ENCODE data around the gene ATP6V1E1. TPM values are rescaled to one million over a fixed set of nuclear protein-coding genes. Genes with fewer than 3 reads are reported as not detected.
"Not testable (repeated sequence)": the region's sequence is repeated elsewhere in the genome, so short reads cannot be mapped to it uniquely, and the experiment has no call there.

The ATP6V1E1 gene
- total and polyA plus RNA-seq, 10 of the 15 experiments (the other 5 are each of a cell fraction or from before 2014, with no cell fraction given), result 66.7 to 128 (median 87.9) TPM

GRCh38 chr22:17647452-17647851 is 18.9 kb upstream of the ATP6V1E1 start:
- ChIA-PET CTCF (no interaction called here), POLR2A (no interaction called here), SMC1A (ENCODE audit: uncharacterized antibody, unreplicated experiment) (no interaction called here), RAD21 (ENCODE audit: unreplicated experiment) (no interaction called here)
- H2AFZ ChIP-seq (ENCODE audit: control insufficient read depth, low read depth, low read length), result no peak overlapping the region
- H3K36me3 ChIP-seq (ENCODE audit: control insufficient read depth in 2 of 2, insufficient read depth in 2 of 2, low read length in 1 of 2), result no peaks in the 10 kb centered on the region
- no peak for TF ChIP-seq CHD4 (IDR thresholded peaks at IDR 0.05)
- TF ChIP-seq CTCF (IDR thresholded peaks at IDR 0.05 in 2 of 3, conservative IDR thresholded peaks at IDR 0.05 in 1 of 3; ENCODE audit: control insufficient read depth in 2 of 3, extremely low read depth in 1 of 3, insufficient read depth in 1 of 3, low read depth in 3 of 3, low read length in 3 of 3), result no peak
- TF ChIP-seq EZH2 (IDR thresholded peaks at IDR 0.05; ENCODE audit: borderline replicate concordance, control insufficient read depth, low read depth, low read length), result no peak
- no peak for TF ChIP-seq ESRRA (IDR thresholded peaks at IDR 0.05; ENCODE audit: low read length)
- no peak for TF ChIP-seq ZBTB40 (IDR thresholded peaks at IDR 0.05; ENCODE audit: borderline replicate concordance)
- no peak for TF ChIP-seq NFIC (IDR thresholded peaks at IDR 0.05; ENCODE audit: low read depth, low read length)
- TF ChIP-seq ATF7 (IDR thresholded peaks at IDR 0.05; ENCODE audit: low read depth), result no peak
- TF ChIP-seq RFX5 (IDR thresholded peaks at IDR 0.05; ENCODE audit: low read depth, low read length), result no peak
- no peaks in the 10 kb centered on the region for H3K79me2 ChIP-seq (ENCODE audit: control insufficient read depth, insufficient read depth, low read length)
- 80% methylated on average over 5 of the region's 5 CpGs for WGBS (ENCODE audit: insufficient coverage, insufficient replicate concordance, low lambda C conversion rate, missing lambda C conversion rate)
- no peak overlapping the region for H3K9ac ChIP-seq (ENCODE audit: control insufficient read depth, insufficient read depth, low read length)
- H3K9me3 ChIP-seq (replicated peaks; ENCODE audit: control insufficient read depth, insufficient read depth, low read length), result no peaks in the 10 kb centered on the region
- DNase-seq (ENCODE audit: low read depth, low spot score), result no peak
- intact Hi-C loops (cut with micrococcal nuclease; ENCODE audit: unreplicated experiment), result no loop called here
- in situ Hi-C loops (cut with MboI), result loop anchor here (25.0 kb wide), 1 partner anchor 1790 kb away; the partner anchor contains the start of genes C22orf39, HIRA and MRPL40
- no peaks in the 10 kb centered on the region for H3K27me3 ChIP-seq (replicated peaks in 1 of 2; ENCODE audit: control insufficient read depth in 2 of 2, insufficient read depth in 2 of 2, low read length in 1 of 2)
- no peak for ATAC-seq
- no peak overlapping the region for H3K4me3 ChIP-seq
- no peak for FAIRE-seq
- BruUV-seq (replicated peaks), result no TSS peak
- no peaks in the 10 kb centered on the region for H3K4me1 ChIP-seq (ENCODE audit: control insufficient read depth, insufficient read depth, low read length)
- H3K27ac ChIP-seq (ENCODE audit: control insufficient read depth, insufficient read depth), result no peak overlapping the region
- no peaks in the 10 kb centered on the region for H4K20me1 ChIP-seq (ENCODE audit: control insufficient read depth, insufficient read depth)
- H3K4me2 ChIP-seq (ENCODE audit: control insufficient read depth, insufficient read depth), result no peak overlapping the region

GRCh38 chr22:17642357-17642756 is 13.8 kb upstream of the ATP6V1E1 start:
- in situ Hi-C loops (cut with MboI), result loop anchor here (25.0 kb wide), 1 partner anchor 1795 kb away; the partner anchor contains the start of genes C22orf39, HIRA and MRPL40
- CTCF ChIA-PET; H3K4me3 ChIP-seq; BruUV-seq (replicated peaks); H4K20me1 ChIP-seq (ENCODE audit: control insufficient read depth, insufficient read depth); FAIRE-seq; H3K9ac ChIP-seq (ENCODE audit: control insufficient read depth, insufficient read depth, low read length); H2AFZ ChIP-seq (ENCODE audit: control insufficient read depth, low read depth, low read length); H3K27me3 ChIP-seq (replicated peaks in 1 of 2; ENCODE audit: control insufficient read depth in 2 of 2, insufficient read depth in 2 of 2, low read length in 1 of 2); RAD21 ChIA-PET (ENCODE audit: unreplicated experiment); H3K36me3 ChIP-seq (ENCODE audit: control insufficient read depth in 2 of 2, insufficient read depth in 2 of 2, low read length in 1 of 2); H3K9me3 ChIP-seq (replicated peaks; ENCODE audit: control insufficient read depth, insufficient read depth, low read length); H3K27ac ChIP-seq (ENCODE audit: control insufficient read depth, insufficient read depth); H3K4me2 ChIP-seq (ENCODE audit: control insufficient read depth, insufficient read depth); ATAC-seq; DNase-seq (ENCODE audit: low read depth, low spot score); H3K4me1 ChIP-seq (ENCODE audit: control insufficient read depth, insufficient read depth, low read length); intact Hi-C loops (cut with micrococcal nuclease; ENCODE audit: unreplicated experiment): not testable (repeated sequence)
- POLR2A ChIA-PET, result interaction anchor here (0.6 to 0.7 kb wide), 2 partner anchors 249 to 534 kb away, joined by 3 to 5 read pairs; no protein-coding TSS in a partner anchor
- 97% methylated on average over 4 of the region's 4 CpGs for WGBS (ENCODE audit: insufficient coverage, insufficient replicate concordance, low lambda C conversion rate, missing lambda C conversion rate)
- SMC1A ChIA-PET (ENCODE audit: uncharacterized antibody, unreplicated experiment), result interaction anchor here (1.3 kb wide), 1 partner anchor 65 kb away, joined by 3 read pairs; no protein-coding TSS in a partner anchor
- peaks cover 19% of the 10 kb centered on the region for H3K79me2 ChIP-seq (ENCODE audit: control insufficient read depth, insufficient read depth, low read length)

Measured in GM12878 (cell line).